IMR-90 (cell line): Measurements from ENCODE around the gene NUDT3. TPM values are rescaled to one million over a fixed set of nuclear protein-coding genes. Genes with fewer than 3 reads are reported as not detected.

Source experiments
- ATAC-seq: fragments of 200-7000 bp; cut with Tn5 transposase; 2 replicates; pipeline ENCODE4 v1.9.1; 2020; ENCODE audit warnings: low read depth, mild to moderate bottlenecking, moderate library complexity
- BruUV-seq: library from RNA; stranded (reverse); fragments of 400-500 nt; replicated peaks from 2 replicates; lab custom pipeline; 2021; lab: Mats Ljungman, UMichigan
- CTCF ChIA-PET: fragments of 300-600 bp; formaldehyde crosslinking; extraction: SDS; loops from one replicate; lab custom pipeline; 2021; ENCODE audit warnings: antibody characterized with exemption; lab: Yijun Ruan, JAX
- POLR2A ChIA-PET: fragments of 300-600 bp; sonication (Branson Sonifier 250); formaldehyde crosslinking; loops from one replicate; lab custom pipeline; 2022; ENCODE audit warnings: antibody characterized with exemption; ENCODE audit not compliant: unreplicated experiment; lab: Charles Lee
- DNase-seq: peaks from one replicate; pipeline ENCODE4 v3.0.0; 2013
- H2AFZ ChIP-seq: replicated peaks from 2 replicates; pipeline ENCODE3; 2013; ENCODE audit warnings: low read length, mild to moderate bottlenecking; ENCODE audit not compliant: poor library complexity
- H2AK5ac ChIP-seq: 2 replicates; pipeline ENCODE4 v1.6.1; 2013; ENCODE audit warnings: low read depth, low read length, inconsistent platforms
- H2AK9ac ChIP-seq: replicated peaks from 2 replicates; pipeline ENCODE3; 2013; ENCODE audit warnings: mild to moderate bottlenecking, low read depth, low read length, moderate library complexity; ENCODE audit not compliant: poor library complexity
- H2BK120ac ChIP-seq: 2 replicates; pipeline ENCODE4 v1.6.1; 2013; ENCODE audit warnings: low read depth, low read length, inconsistent platforms
- H2BK15ac ChIP-seq: 3 replicates; pipeline ENCODE4 v1.6.1; 2013; ENCODE audit warnings: low read depth, low read length, inconsistent platforms
- H2BK20ac ChIP-seq: 2 replicates; pipeline ENCODE4 v1.6.1; 2013; ENCODE audit warnings: low read depth, mild to moderate bottlenecking, inconsistent platforms, low read length, moderate library complexity
- H2BK5ac ChIP-seq: 2 replicates; pipeline ENCODE4 v1.6.1; 2013; ENCODE audit warnings: mild to moderate bottlenecking, low read depth, low read length, inconsistent platforms; ENCODE audit not compliant: poor library complexity, severe bottlenecking
- H3K14ac ChIP-seq: replicated peaks from 2 replicates; pipeline ENCODE4 v1.6.1; 2013; ENCODE audit warnings: low read depth, low read length, inconsistent platforms
- H3K18ac ChIP-seq: 2 replicates; pipeline ENCODE4 v1.6.1; 2013; ENCODE audit warnings: low read depth, low read length, control low read depth
- H3K23ac ChIP-seq: 2 replicates; pipeline ENCODE4 v1.6.1; 2013; ENCODE audit warnings: low read depth, low read length, inconsistent platforms
- H3K27ac ChIP-seq: 2 replicates; pipeline ENCODE4 v1.5.1; 2013; ENCODE audit warnings: mild to moderate bottlenecking, control low read depth, low read length; ENCODE audit not compliant: insufficient read depth
- H3K27me3 ChIP-seq: 2 replicates; pipeline ENCODE4 v1.6.1; 2013; ENCODE audit warnings: low read length; ENCODE audit not compliant: control insufficient read depth, insufficient read depth
- H3K36me3 ChIP-seq: 2 replicates; pipeline ENCODE4 v1.6.1; 2013; ENCODE audit warnings: low read length, mixed read lengths; ENCODE audit not compliant: control insufficient read depth, insufficient read depth
- H3K4ac ChIP-seq: 2 replicates; pipeline ENCODE4 v1.6.1; 2013; ENCODE audit warnings: low read depth, low read length, inconsistent platforms
- H3K4me1 ChIP-seq: 2 replicates; pipeline ENCODE4 v1.6.1; 2013; ENCODE audit warnings: low read length, mixed read lengths; ENCODE audit not compliant: control insufficient read depth, insufficient read depth
- H3K4me2 ChIP-seq: 2 replicates; pipeline ENCODE4 v1.6.1; 2013; ENCODE audit warnings: low read depth, mild to moderate bottlenecking, control low read depth, low read length, moderate library complexity
- H3K4me3 ChIP-seq: 2 replicates; pipeline ENCODE4 v1.5.1; 2013; ENCODE audit warnings: low read depth, mild to moderate bottlenecking, control low read depth, low read length, moderate library complexity; ENCODE audit not compliant: insufficient read depth
- H3K56ac ChIP-seq: 2 replicates; pipeline ENCODE4 v1.6.1; 2013; ENCODE audit warnings: low read length, inconsistent platforms; ENCODE audit not compliant: insufficient read depth; ENCODE audit errors: extremely low read depth
- H3K79me1 ChIP-seq, 2 experiments: 2 replicates each; pipeline ENCODE4 v1.6.1; 2013; ENCODE audit warnings: low read length in 2 of 2, inconsistent platforms in 1 of 2, low read depth in 1 of 2
- H3K9ac ChIP-seq: 2 replicates; pipeline ENCODE4 v1.6.1; 2013; ENCODE audit warnings: low read depth, low read length, control low read depth
- H3K9me1 ChIP-seq: 2 replicates; pipeline ENCODE4 v1.6.1; 2013; ENCODE audit warnings: low read length, inconsistent platforms; ENCODE audit not compliant: insufficient read depth
- H3K9me3 ChIP-seq: 2 replicates; pipeline ENCODE4 v1.6.1; 2013; ENCODE audit warnings: low read length; ENCODE audit not compliant: control insufficient read depth, insufficient read depth
- H4K20me1 ChIP-seq: 2 replicates; pipeline ENCODE4 v1.6.1; 2013; ENCODE audit warnings: low read length, inconsistent platforms; ENCODE audit not compliant: insufficient read depth
- H4K5ac ChIP-seq: 2 replicates; pipeline ENCODE4 v1.6.1; 2013; ENCODE audit warnings: mild to moderate bottlenecking, low read depth, low read length, control low read depth
- H4K8ac ChIP-seq, 2 experiments: 2 replicates each; pipeline ENCODE4 v1.6.1; 2013; ENCODE audit warnings: low read depth in 2 of 2, low read length in 2 of 2, control low read depth in 1 of 2, inconsistent platforms in 1 of 2
- H4K91ac ChIP-seq: 2 replicates; pipeline ENCODE4 v1.6.1; 2013; ENCODE audit warnings: low read depth, low read length, inconsistent platforms; ENCODE audit not compliant: insufficient read depth
- CHD1 ChIP-seq: IDR thresholded peaks from 2 replicates; pipeline ENCODE4 v1.6.1; 2012; ENCODE audit warnings: low read depth, low read length, improper control_type of control experiment
- ELK1 ChIP-seq: fragments of 150-350 bp; IDR thresholded peaks from 2 replicates; pipeline ENCODE4 v1.6.1; 2016; ENCODE audit warnings: low read depth, mild to moderate bottlenecking, low read length, moderate library complexity, borderline replicate concordance
- FOS ChIP-seq: fragments of 150-350 bp; IDR thresholded peaks from 2 replicates; pipeline ENCODE4 v1.6.1; 2016; ENCODE audit warnings: low read depth, low read length
- MAFK ChIP-seq: IDR thresholded peaks from 2 replicates; pipeline ENCODE4 v1.6.1; 2012; ENCODE audit warnings: low read depth, low read length, improper control_type of control experiment
- MAZ ChIP-seq: IDR thresholded peaks from 2 replicates; pipeline ENCODE4 v1.6.1; 2012; ENCODE audit warnings: low read depth, mild to moderate bottlenecking, low read length, improper control_type of control experiment, moderate library complexity, borderline replicate concordance
- MXI1 ChIP-seq: IDR thresholded peaks from 2 replicates; pipeline ENCODE4 v1.6.1; 2012; ENCODE audit warnings: low read depth, mild to moderate bottlenecking, low read length, moderate library complexity, borderline replicate concordance
- POLR2A ChIP-seq: IDR thresholded peaks from 2 replicates; pipeline ENCODE4 v1.6.1; 2012; ENCODE audit warnings: mild to moderate bottlenecking, low read depth, low read length
- RCOR1 ChIP-seq: IDR thresholded peaks from 2 replicates; pipeline ENCODE4 v1.6.1; 2012; ENCODE audit warnings: mild to moderate bottlenecking, low read length, improper control_type of control experiment; ENCODE audit not compliant: insufficient replicate concordance
- RFX5 ChIP-seq: IDR thresholded peaks from 2 replicates; pipeline ENCODE4 v1.8.0; 2012; ENCODE audit warnings: low read depth, mild to moderate bottlenecking, low read length, moderate library complexity
- SMC3 ChIP-seq: fragments of 150-350 bp; IDR thresholded peaks from 2 replicates; pipeline ENCODE4 v1.6.1; 2016; ENCODE audit warnings: low read depth, mild to moderate bottlenecking, antibody characterized with exemption, low read length, moderate library complexity
- WGBS, 2 experiments: methylation state at CpG; one replicate each; pipeline versions ENCODE4 v1.1.5 to v1.1.7; 2013; ENCODE audit warnings: missing lambda C conversion rate in 2 of 2; ENCODE audit not compliant: insufficient read length in 1 of 2; ENCODE audit errors: extremely low coverage in 2 of 2; 5-methylcytosine and 5-hydroxymethylcytosine counted together
- dilution Hi-C: fragments of 300-500 bp; cut with HindIII; formaldehyde crosslinking; loops from one replicate; pipeline ENCODE4 v1.14.3; 2018; ENCODE audit warnings: low sequenced_read_pairs; ENCODE audit not compliant: unreplicated experiment
- in situ Hi-C: fragments of 300-500 bp; cut with MboI; formaldehyde crosslinking; loops from 3 replicates; pipeline ENCODE4 v1.14.3; 2019; ENCODE audit warnings: low sequenced_read_pairs, inconsistent platforms, mixed read lengths
- intact Hi-C: fragments of 100-400 bp; cut with micrococcal nuclease; formaldehyde crosslinking; loops from 2 replicates; pipeline ENCODE4 v1.10.0; 2022
- polyA plus RNA-seq, 3 experiments: library from polyadenylated mRNA; depleted of rRNA; stranded (reverse); fragments of >200 nt; gene quantifications; 2 replicates each; pipeline ENCODE4 v1.2.3, GENCODE V29; 2012; ENCODE audit warnings: low replicate concordance in 1 of 3
- total RNA-seq: library from RNA; depleted of rRNA; stranded (reverse); fragments of >200 nt; gene quantifications from 2 replicates; pipeline ENCODE4 v1.2.3, GENCODE V29; 2012

The NUDT3 gene
- total and polyA plus RNA-seq, 2 of the 4 experiments (the other 2 are of a cell fraction) = 10.1 to 17.2 TPM

- ATAC-seq = no peak
- H2AK5ac ChIP-seq = peak overlapping the region; percentile 81
- H2BK20ac ChIP-seq = peak overlapping the region; percentile 1; the same call in 1 of the 2 replicates
- WGBS, 2 experiments = no CpG with 5 or more reads among the region's 2 CpGs
- no peak for DNase-seq
- H3K27ac ChIP-seq = no peak overlapping the region; the same call in 1 of the 2 replicates
- no peaks in the 10 kb centered on the region for H3K27me3 ChIP-seq
- peaks cover 28% of the 10 kb centered on the region for H3K9me1 ChIP-seq
- in situ Hi-C loops (loop anchor here (10.0 kb wide), 1 partner anchor 365 kb away; no protein-coding TSS in a partner anchor), dilution Hi-C loops (no loop called here), intact Hi-C loops (loop anchor here (5.0 kb wide), 1 partner anchor 43 kb away; no protein-coding TSS in a partner anchor)
- H3K4ac ChIP-seq = peak overlapping the region; percentile 20
- no peak overlapping the region for H4K5ac ChIP-seq
- TF ChIP-seq MAFK (no peak), RFX5 (no peak), RCOR1 (no peak), ELK1 (no peak), MXI1 (no peak), SMC3 (no peak), POLR2A (no peak), FOS (no peak), MAZ (no peak), CHD1 (no peak)
- H3K4me2 ChIP-seq = peak overlapping the region; percentile 53; the same call in 1 of the 2 replicates
- no peaks in the 10 kb centered on the region for H3K9me3 ChIP-seq
- H3K4me3 ChIP-seq = no peak overlapping the region
- peaks cover 14 to 52% of the 10 kb centered on the region in 2 experiments for H3K79me1 ChIP-seq
- no peak overlapping the region for H3K9ac ChIP-seq
- no TSS peak for BruUV-seq
- peaks cover 38% of the 10 kb centered on the region for H3K4me1 ChIP-seq
- H3K18ac ChIP-seq = no peak overlapping the region
- H3K23ac ChIP-seq = peak overlapping the region; percentile 97; the same call in 1 of the 2 replicates
- H2BK5ac ChIP-seq = peak overlapping the region; percentile 3
- peak overlapping the region; percentile 48; the same call in 1 of the 3 replicates for H2BK15ac ChIP-seq
- H4K8ac ChIP-seq = peak overlapping the region in 1 of 2 experiments; percentile 4; a peak in 1 of 4 replicates
- CTCF ChIA-PET = interaction anchor here (1.1 kb wide), 1 partner anchor 44 kb away, joined by 3 read pairs; no protein-coding TSS in a partner anchor
- peaks cover 29% of the 10 kb centered on the region for H4K20me1 ChIP-seq
- H2AK9ac ChIP-seq = peak overlapping the region; percentile 51
- H4K91ac ChIP-seq = 0 out of 2 replicates have a peak overlapping the region, but pooled peaks have one; percentile 11
- H2AFZ ChIP-seq = no peak overlapping the region
- peak overlapping the region; percentile 50 for H3K14ac ChIP-seq
- no peak overlapping the region for H3K56ac ChIP-seq
- POLR2A ChIA-PET = no interaction called here
- H2BK120ac ChIP-seq = peak overlapping the region; percentile 37; the same call in 1 of the 2 replicates
- H3K36me3 ChIP-seq = peaks cover 24% of the 10 kb centered on the region
Observed at GRCh38 chr6:34239893-34240292, 152.6 kb downstream of the NUDT3 start.
